CD14-positive monocyte (primary cell): ENCODE data around the gene SLC16A9. TPM values are rescaled to one million over a fixed set of nuclear protein-coding genes. Genes with fewer than 3 reads are reported as not detected.

Experiments used
- DNase-seq, 3 donors: peaks; one replicate each; pipeline ENCODE4 v3.0.0-alpha.2; 2011 to 2022
- H2AFZ ChIP-seq: 2 replicates; pipeline ENCODE4 v1.6.0; 2012; ENCODE audit warnings: mild to moderate bottlenecking, low read depth, low read length, inconsistent platforms; ENCODE audit not compliant: insufficient read depth, poor library complexity, severe bottlenecking
- H3K27ac ChIP-seq, 2 donors: 1 replicate in 1 of 2; 2 replicates in 1 of 2; pipeline ENCODE4 v1.5.1; 2012 to 2013; ENCODE audit warnings: low read length in 2 of 2, control low read depth in 1 of 2, inconsistent platforms in 1 of 2, low read depth in 1 of 2, mild to moderate bottlenecking in 1 of 2
- H3K27me3 ChIP-seq, 2 donors: one replicate each; pipeline versions ENCODE4 v1.6.0 to v1.6.1; 2011 to 2013; ENCODE audit warnings: low read length in 2 of 2; ENCODE audit not compliant: control insufficient read depth in 2 of 2, insufficient read depth in 2 of 2
- H3K36me3 ChIP-seq, 2 donors: replicated peaks in 1 of 2; 1 replicate in 1 of 2; 2 replicates in 1 of 2; pipeline versions ENCODE4 v1.5.1 to v1.6.1; 2012 to 2013; ENCODE audit warnings: low read length in 2 of 2, control low read depth in 1 of 2, inconsistent platforms in 1 of 2, mild to moderate bottlenecking in 1 of 2; ENCODE audit not compliant: insufficient read depth in 2 of 2, control insufficient read depth in 1 of 2
- H3K4me1 ChIP-seq, 2 donors: 1 replicate in 1 of 2; 2 replicates in 1 of 2; pipeline versions ENCODE4 v1.5.1 to v1.6.1; 2012 to 2013; ENCODE audit warnings: low read length in 2 of 2, control low read depth in 1 of 2, inconsistent platforms in 1 of 2, mild to moderate bottlenecking in 1 of 2, moderate library complexity in 1 of 2; ENCODE audit not compliant: insufficient read depth in 2 of 2, control insufficient read depth in 1 of 2
- H3K4me2 ChIP-seq: replicated peaks from 2 replicates; pipeline ENCODE3; 2012; ENCODE audit warnings: low read length, moderate library complexity, mild to moderate bottlenecking; ENCODE audit not compliant: poor library complexity, severe bottlenecking; ENCODE audit errors: extremely low read depth
- H3K4me3 ChIP-seq, 3 experiments: fragments of 200-600 bp in 1 of 3; sonication (generic) in 1 of 3; replicated peaks in 1 of 3; 1 replicate in 2 of 3; 2 replicates in 1 of 3; pipeline ENCODE4 v1.5.1; 2011 to 2013; ENCODE audit warnings: low read length in 3 of 3, mild to moderate bottlenecking in 3 of 3, control low read depth in 2 of 3, low read depth in 2 of 3, inconsistent platforms in 1 of 3, moderate library complexity in 1 of 3
- H3K79me2 ChIP-seq: 2 replicates; pipeline ENCODE4 v1.6.0; 2012; ENCODE audit warnings: mild to moderate bottlenecking, control low read depth, inconsistent platforms, low read length, moderate library complexity; ENCODE audit not compliant: insufficient read depth
- H3K9ac ChIP-seq: 2 replicates; pipeline ENCODE4 v1.6.0; 2017; ENCODE audit warnings: low read length, mild to moderate bottlenecking; ENCODE audit not compliant: insufficient read depth, poor library complexity, severe bottlenecking
- H3K9me3 ChIP-seq, 2 donors: replicated peaks in 1 of 2; 1 replicate in 1 of 2; 2 replicates in 1 of 2; pipeline versions ENCODE4 v1.5.1 to v1.6.1; 2012 to 2013; ENCODE audit warnings: low read length in 2 of 2, control low read depth in 1 of 2; ENCODE audit not compliant: control insufficient read depth in 1 of 2, insufficient read depth in 1 of 2
- H4K20me1 ChIP-seq: 2 replicates; pipeline ENCODE4 v1.6.0; 2012; ENCODE audit warnings: mild to moderate bottlenecking, low read length, control low read depth, moderate library complexity; ENCODE audit not compliant: insufficient read depth
- H3K27ac Mint-ChIP-seq, 7 donors: one replicate each; pipeline ENCODE4 v1.8.0; 2020; ENCODE audit warnings: mild to moderate bottlenecking in 7 of 7, mixed read lengths in 7 of 7, moderate library complexity in 6 of 7, inconsistent platforms in 2 of 7
- H3K27me3 Mint-ChIP-seq, 3 donors: one replicate each; pipeline ENCODE4 v1.8.0; 2021 to 2022; ENCODE audit warnings: low read depth in 3 of 3, mild to moderate bottlenecking in 3 of 3, mixed read lengths in 3 of 3, moderate library complexity in 3 of 3, inconsistent platforms in 1 of 3
- H3K36me3 Mint-ChIP-seq, 2 donors: one replicate each; pipeline ENCODE4 v1.8.0; 2020; ENCODE audit warnings: mixed read lengths in 2 of 2, inconsistent platforms in 1 of 2, mild to moderate bottlenecking in 1 of 2
- H3K4me1 Mint-ChIP-seq: one replicate; pipeline ENCODE4 v1.8.0; 2020; ENCODE audit warnings: mild to moderate bottlenecking, mixed read lengths
- H3K4me3 Mint-ChIP-seq, 2 donors: one replicate each; pipeline ENCODE4 v1.8.0; 2020; ENCODE audit warnings: mild to moderate bottlenecking in 2 of 2, mixed read lengths in 2 of 2, moderate library complexity in 1 of 2
- H3K9me3 Mint-ChIP-seq, 7 donors: one replicate each; pipeline ENCODE4 v1.8.0; 2020 to 2022; ENCODE audit warnings: mixed read lengths in 7 of 7, mild to moderate bottlenecking in 6 of 7, moderate library complexity in 6 of 7, inconsistent platforms in 2 of 7
- CTCF ChIP-seq: fragments of 200-600 bp; IDR thresholded peaks from one replicate; pipeline ENCODE4 v1.8.0; 2022; ENCODE audit warnings: antibody characterized with exemption, mild to moderate bottlenecking
- WGBS: methylation state at CpG from one replicate; pipeline ENCODE4 v1.1.5; 2013; ENCODE audit warnings: missing lambda C conversion rate; ENCODE audit not compliant: insufficient coverage; 5-methylcytosine and 5-hydroxymethylcytosine counted together
- intact Hi-C, 2 donors: fragments of 100-400 bp; cut with micrococcal nuclease; formaldehyde crosslinking; loops; one replicate each; pipeline versions ENCODE4 v1.15.0 to v1.15.1; 2023
- polyA plus RNA-seq, 3 donors: library from polyadenylated mRNA; depleted of rRNA in 1 of 3; unstranded in 2 of 3; stranded (reverse) in 1 of 3; fragments of 300-500 nt in 2 of 3; fragments of >200 nt in 1 of 3; fragmentation: Illumina TruSeq in 2 of 3; gene quantifications; 1 replicate in 2 of 3; 2 replicates in 1 of 3; pipeline ENCODE4 v1.2.3, GENCODE V29; 2012 to 2021

Gene SLC16A9
- polyA plus RNA-seq, 3 donors = not detected

- no peak for DNase-seq
These were observed 55.6 kb downstream of the SLC16A9 start for GRCh38 chr10:59654007-59654406.

GRCh38 chr10:59651902-59652301 is 57.7 kb downstream of the SLC16A9 start:
- Histone ChIP-seq H2AFZ (no peak overlapping the region), H3K27ac (no peak overlapping the region), H3K36me3 (no peaks in the 10 kb centered on the region), H3K9me3 (peaks cover 4% of the 10 kb centered on the region in 2 donors), H4K20me1 (no peaks in the 10 kb centered on the region), H3K27me3 (no peaks in the 10 kb centered on the region), H3K4me1 (no peaks in the 10 kb centered on the region), H3K4me2 (no peak overlapping the region), H3K9ac (no peak overlapping the region), H3K4me3 (no peak overlapping the region), H3K79me2 (no peaks in the 10 kb centered on the region)
- Mint-ChIP-seq H3K27ac (no peak overlapping the region), H3K27me3 (no peaks in the 10 kb centered on the region), H3K9me3 (peaks cover 2 to 17% (median 8%) of the 10 kb centered on the region in 7 donors), H3K36me3 (no peaks in the 10 kb centered on the region), H3K4me1 (peaks cover 6% of the 10 kb centered on the region), H3K4me3 (no peak overlapping the region)
- intact Hi-C loops = no loop called here
- TF ChIP-seq CTCF = no peak
- no peak for DNase-seq
- WGBS = no CpG with 5 or more reads among the region's 3 CpGs

More at GRCh38 chr10:59654007-59654406, 55.6 kb downstream of the SLC16A9 start:
- H3K4me2 ChIP-seq = no peak overlapping the region
- H2AFZ ChIP-seq = peak overlapping the region; percentile 56
- Mint-ChIP-seq H3K9me3 (peaks cover 0 to 15% (median 4%) of the 10 kb centered on the region in 7 donors), H3K27me3 (no peaks in the 10 kb centered on the region), H3K27ac (no peak overlapping the region), H3K4me3 (no peak overlapping the region), H3K4me1 (peaks cover 6% of the 10 kb centered on the region), H3K36me3 (no peaks in the 10 kb centered on the region)
- H3K27me3 ChIP-seq = no peaks in the 10 kb centered on the region
- no CpG with 5 or more reads among the region's 4 CpGs for WGBS
- intact Hi-C loops = no loop called here
- no peaks in the 10 kb centered on the region for H3K79me2 ChIP-seq
- TF ChIP-seq CTCF = no peak
- H3K9me3 ChIP-seq = no peaks in the 10 kb centered on the region
- no peak overlapping the region for H3K27ac ChIP-seq
- H3K4me3 ChIP-seq = no peak overlapping the region
- H3K36me3 ChIP-seq = no peaks in the 10 kb centered on the region
- H4K20me1 ChIP-seq = no peaks in the 10 kb centered on the region
- H3K4me1 ChIP-seq = no peaks in the 10 kb centered on the region
- H3K9ac ChIP-seq = no peak overlapping the region
